Measurements from ENCODE around the gene UBE2C. TPM values are rescaled to one million over a fixed set of nuclear protein-coding genes. Genes with fewer than 3 reads are reported as not detected.

UBE2C gene
- total RNA-seq, 1 experiment from 2014 or later, result 423 TPM

GRCh38 chr20:45850926-45851325 is 38.5 kb downstream of the UBE2C start:
- H3K36me3 ChIP-seq (ENCODE audit: control insufficient read depth, insufficient read depth, low read length), result no peaks in the 10 kb centered on the region
- no peak for DNase-seq
- intact Hi-C loops (cut with micrococcal nuclease; ENCODE audit: unreplicated experiment), result no loop called here
- CTCF ChIA-PET, result no interaction called here
- no TSS peak for BruUV-seq (replicated peaks)
- H3K27me3 ChIP-seq (replicated peaks; ENCODE audit: control insufficient read depth, insufficient read depth, low read length), result no peaks in the 10 kb centered on the region
- Mint-ChIP-seq H3K36me3 (ENCODE audit: insufficient read depth, unreplicated experiment) (peaks cover 5% of the 10 kb centered on the region), H3K4me3 (ENCODE audit: unreplicated experiment) (no peak overlapping the region), H3K9me3 (ENCODE audit: unreplicated experiment) (no peaks in the 10 kb centered on the region), H3K4me1 (ENCODE audit: low read depth, unreplicated experiment) (peaks cover 6% of the 10 kb centered on the region), H3K27ac (ENCODE audit: unreplicated experiment) (no peak overlapping the region), H3K27me3 (ENCODE audit: insufficient read depth, unreplicated experiment) (no peaks in the 10 kb centered on the region)
- no peaks in the 10 kb centered on the region for H3K9me3 ChIP-seq
- POLR2A ChIA-PET, result no interaction called here
- H3K4me3 ChIP-seq (ENCODE audit: low read depth, low read length), result no peak overlapping the region
- no peak for TF ChIP-seq CTCF (IDR thresholded peaks at IDR 0.05; ENCODE audit: insufficient read depth in 1 of 2, low read depth in 1 of 2, low read length in 1 of 2, severe bottlenecking in 1 of 2, unreplicated experiment in 1 of 2)
- H3K4me1 ChIP-seq, result no peaks in the 10 kb centered on the region; the same call in 1 of the 2 replicates

- intact Hi-C loops (cut with micrococcal nuclease; ENCODE audit: unreplicated experiment), result no loop called here
- TF ChIP-seq CTCF (IDR thresholded peaks at IDR 0.05; ENCODE audit: insufficient read depth in 1 of 2, low read depth in 1 of 2, low read length in 1 of 2, severe bottlenecking in 1 of 2, unreplicated experiment in 1 of 2), result no peak
- no peak overlapping the region for H3K4me3 ChIP-seq (ENCODE audit: low read depth, low read length)
- Mint-ChIP-seq H3K9me3 (ENCODE audit: unreplicated experiment) (no peaks in the 10 kb centered on the region), H3K27me3 (ENCODE audit: insufficient read depth, unreplicated experiment) (no peaks in the 10 kb centered on the region), H3K27ac (ENCODE audit: unreplicated experiment) (no peak overlapping the region), H3K4me3 (ENCODE audit: unreplicated experiment) (no peak overlapping the region), H3K4me1 (ENCODE audit: low read depth, unreplicated experiment) (peaks cover 6% of the 10 kb centered on the region), H3K36me3 (ENCODE audit: insufficient read depth, unreplicated experiment) (peaks cover 7% of the 10 kb centered on the region)
- H3K9me3 ChIP-seq, result no peaks in the 10 kb centered on the region
- no TSS peak for BruUV-seq (replicated peaks)
- H3K4me1 ChIP-seq, result peaks cover 5% of the 10 kb centered on the region
- CTCF ChIA-PET, result interaction anchor here (0.7 kb wide), 1 partner anchor 27 kb away, joined by 3 read pairs; no protein-coding TSS in a partner anchor
- H3K27me3 ChIP-seq (replicated peaks; ENCODE audit: control insufficient read depth, insufficient read depth, low read length), result no peaks in the 10 kb centered on the region
- no peaks in the 10 kb centered on the region for H3K36me3 ChIP-seq (ENCODE audit: control insufficient read depth, insufficient read depth, low read length)
- POLR2A ChIA-PET, result no interaction called here
- no peak for DNase-seq
These were observed 39.1 kb downstream of the UBE2C start for GRCh38 chr20:45851501-45851900.

GRCh38 chr20:45852326-45852725 is 39.9 kb downstream of the UBE2C start:
- TF ChIP-seq CTCF (IDR thresholded peaks at IDR 0.05; ENCODE audit: insufficient read depth in 1 of 2, low read depth in 1 of 2, low read length in 1 of 2, severe bottlenecking in 1 of 2, unreplicated experiment in 1 of 2), result no peak
- Mint-ChIP-seq H3K4me1 (ENCODE audit: low read depth, unreplicated experiment) (peaks cover 6% of the 10 kb centered on the region), H3K4me3 (ENCODE audit: unreplicated experiment) (no peak overlapping the region), H3K36me3 (ENCODE audit: insufficient read depth, unreplicated experiment) (peaks cover 15% of the 10 kb centered on the region), H3K27ac (ENCODE audit: unreplicated experiment) (no peak overlapping the region), H3K27me3 (ENCODE audit: insufficient read depth, unreplicated experiment) (no peaks in the 10 kb centered on the region), H3K9me3 (ENCODE audit: unreplicated experiment) (no peaks in the 10 kb centered on the region)
- H3K9me3 ChIP-seq, result no peaks in the 10 kb centered on the region
- BruUV-seq (replicated peaks), result no TSS peak
- ChIA-PET POLR2A (interaction anchor here (0.5 kb wide), 1 partner anchor 10 kb away, joined by 3 read pairs; no protein-coding TSS in a partner anchor), CTCF (interaction anchor here (0.7 to 0.9 kb wide), 2 partner anchors 28 to 30 kb away, joined by 3 to 4 read pairs; no protein-coding TSS in a partner anchor)
- H3K27me3 ChIP-seq (replicated peaks; ENCODE audit: control insufficient read depth, insufficient read depth, low read length), result no peaks in the 10 kb centered on the region
- H3K36me3 ChIP-seq (ENCODE audit: control insufficient read depth, insufficient read depth, low read length), result no peaks in the 10 kb centered on the region
- DNase-seq, result no peak
- peaks cover 6% of the 10 kb centered on the region for H3K4me1 ChIP-seq
- no peak overlapping the region for H3K4me3 ChIP-seq (ENCODE audit: low read depth, low read length)
- intact Hi-C loops (cut with micrococcal nuclease; ENCODE audit: unreplicated experiment), result no loop called here

Measured in Caco-2 (cell line).